K562 (cell line): ENCODE measurements around the gene POTEF. TPM values are rescaled to one million over a fixed set of nuclear protein-coding genes. Genes with fewer than 3 reads are reported as not detected.

ENCODE experiments used
- ARID1B ChIP-seq: fragments of 450-650 bp; IDR thresholded peaks from 2 replicates; pipeline ENCODE4 v1.6.1; 2016; ENCODE audit warnings: antibody characterized with exemption, mild to moderate bottlenecking, inconsistent platforms
- ELF4 ChIP-seq: fragments of 450-650 bp; formaldehyde crosslinking; IDR thresholded peaks from 2 replicates; pipeline ENCODE4 v1.4.0; 2022; ENCODE audit warnings: missing genetic modification characterization
- ETV1 ChIP-seq: fragments of 450-650 bp; conservative IDR thresholded peaks from 2 replicates; pipeline ENCODE4 v1.6.1; 2016; ENCODE audit warnings: missing genetic modification characterization, control low read depth, low read depth, missing compliant biosample characterization
- GABPA ChIP-seq: fragments of 200-800 bp; sonication (Bioruptor generic); conservative IDR thresholded peaks from 2 replicates; pipeline ENCODE4 v1.6.1; 2016; ENCODE audit warnings: low read depth, missing genetic modification characterization, missing compliant biosample characterization
- HDAC1 ChIP-seq, 2 experiments: fragments of 450-650 bp; IDR thresholded peaks; 2 replicates each; pipeline ENCODE4 v1.6.1; 2016 to 2017; ENCODE audit warnings: inconsistent platforms in 1 of 2, mild to moderate bottlenecking in 1 of 2, moderate library complexity in 1 of 2
- NKRF ChIP-seq: fragments of 450-650 bp; IDR thresholded peaks from 2 replicates; pipeline ENCODE4 v1.6.1; 2016; ENCODE audit warnings: borderline replicate concordance
- POLR2B ChIP-seq: fragments of 450-650 bp; IDR thresholded peaks from 2 replicates; pipeline ENCODE4 v1.6.1; 2018; ENCODE audit warnings: low read depth; ENCODE audit not compliant: partially characterized antibody
- PRDM10 ChIP-seq: fragments of 450-650 bp; IDR thresholded peaks from 2 replicates; pipeline ENCODE4 v1.6.1; 2018; ENCODE audit not compliant: partially characterized antibody
- RCOR1 ChIP-seq, 2 experiments: IDR thresholded peaks; 2 replicates each; pipeline ENCODE4 v1.6.1; 2012; ENCODE audit warnings: low read depth in 2 of 2, low read length in 2 of 2, borderline replicate concordance in 1 of 2, improper control_type of control experiment in 1 of 2
- TFAP4 ChIP-seq: sonication (generic); formaldehyde crosslinking; IDR thresholded peaks from 2 replicates; pipeline ENCODE4 v1.8.0; 2022; ENCODE audit warnings: missing genetic modification reagents, mild to moderate bottlenecking, moderate library complexity, borderline replicate concordance
- VEZF1 ChIP-seq: fragments of 200-800 bp; sonication (Bioruptor generic); IDR thresholded peaks from 2 replicates; pipeline ENCODE4 v1.6.1; 2017; ENCODE audit warnings: missing genetic modification characterization, missing compliant biosample characterization
- polyA plus RNA-seq, 8 experiments: library from polyadenylated mRNA; depleted of rRNA in 4 of 8; stranded (reverse) in 5 of 8; unstranded in 3 of 8; fragments of >200 nt; fragmentation: Nextera tagmentation in 2 of 8; fragmentation: Illumina TruSeq in 1 of 8; extraction: Ambion mirVana in 2 of 8; extraction: Trizol in 1 of 8; gene quantifications; 2 replicates each; pipeline versions ENCODE4 v1.2.1 to v1.2.3, GENCODE V29; 2011 to 2014; ENCODE audit warnings: inconsistent platforms in 1 of 8, missing spikeins in 1 of 8
- total RNA-seq, 7 experiments: library from RNA; depleted of rRNA in 6 of 7; stranded (reverse); fragments of >200 nt in 6 of 7; fragmentation: Illumina TruSeq in 2 of 7; extraction: Trizol in 2 of 7; gene quantifications; 2 replicates each; pipeline versions ENCODE4 v1.2.1 to v1.2.3, GENCODE V29; 2011 to 2021; ENCODE audit warnings: low replicate concordance in 1 of 7

The POTEF gene
- total and polyA plus RNA-seq, 9 of the 15 experiments (the other 6 are each of a cell fraction or from before 2014, with no cell fraction given), result 0.04 to 2.2 (median 0.27) TPM; not detected in 1

- TF ChIP-seq RCOR1 (IDR thresholded peaks at IDR 0.05; ENCODE audit: borderline replicate concordance in 1 of 2, low read depth in 2 of 2, low read length in 2 of 2) (peak in 1 of 2 experiments; percentile 30; a peak in 1 of 4 replicates), TFAP4 (CRISPR knock-in tag) (peak; percentile 70; the same call in 1 of the 2 replicates), NKRF (peak; percentile 47; the same call in 1 of the 2 replicates), PRDM10 (peak; percentile 88), GABPA (0 out of 2 replicates have a peak, but pooled peaks have one; percentile 21), HDAC1 (IDR thresholded peaks at IDR 0.05) (peak in 1 of 2 experiments; percentile 87; a peak in 2 of 4 replicates), ARID1B (0 out of 2 replicates have a peak, but pooled peaks have one; percentile 41), POLR2B (peak; percentile 19), VEZF1 (CRISPR knock-in tag) (peak; percentile 45; the same call in 1 of the 2 replicates), ELF4 (CRISPR knock-in tag) (peak; percentile 70; the same call in 1 of the 2 replicates), ETV1 (peak; percentile 64)
- TF ChIP-seq, all 486 proteins: peak for 27; not testable (repeated sequence) for 459
Observed at GRCh38 chr2:130160838-130161705, 32.0 kb upstream of the POTEF start (continued).
